ENCODE data around the gene ALDH3A1.

The ALDH3A1 gene

GRCh38 chr17:19718613-19719354 lies 29.3 kb downstream of the ALDH3A1 start:
- DNase-seq (ENCODE audit: low read depth): peak; percentile 46
- peak overlapping the region; percentile 30 for H3K4me3 ChIP-seq (ENCODE audit: low read length)
- peak; percentile 27 for TF ChIP-seq CTCF (IDR thresholded peaks at IDR 0.05; ENCODE audit: insufficient read depth, low read depth, low read length, missing control alignments)

DNA sequence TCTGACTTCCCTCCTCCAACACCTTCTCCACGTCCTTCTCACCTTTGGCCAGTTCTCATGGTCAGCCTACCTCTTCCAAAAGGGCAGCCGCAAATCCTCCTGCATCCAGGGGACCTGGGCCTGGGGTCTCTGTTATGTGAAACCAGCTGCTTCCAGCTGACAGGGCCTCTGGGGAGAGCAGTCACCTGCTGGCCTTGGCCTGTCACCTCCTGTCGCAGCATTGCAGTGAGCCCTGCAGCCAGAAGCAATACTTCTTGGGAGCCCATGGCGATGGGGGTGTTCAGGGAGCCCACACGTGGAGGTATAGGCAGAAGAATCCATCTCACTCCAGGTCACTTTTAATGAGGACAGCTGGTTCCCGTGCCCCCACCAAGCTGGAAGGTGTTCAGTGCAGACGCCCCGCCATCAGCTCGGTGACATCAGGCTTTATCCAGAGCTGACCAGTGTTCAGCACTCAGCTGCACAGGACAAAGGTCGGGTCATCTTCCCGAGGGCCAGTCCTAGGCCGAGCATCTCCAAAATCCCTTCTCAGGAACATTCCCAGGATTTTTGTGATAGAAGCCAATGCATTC lies 30.0 kb downstream of the ALDH3A1 start:
- no peak for DNase-seq (ENCODE audit: low read depth)
- H3K4me3 ChIP-seq (ENCODE audit: low read length): peak overlapping the region; percentile 30
- TF ChIP-seq CTCF (IDR thresholded peaks at IDR 0.05; ENCODE audit: insufficient read depth, low read depth, low read length, missing control alignments): no peak

DNA sequence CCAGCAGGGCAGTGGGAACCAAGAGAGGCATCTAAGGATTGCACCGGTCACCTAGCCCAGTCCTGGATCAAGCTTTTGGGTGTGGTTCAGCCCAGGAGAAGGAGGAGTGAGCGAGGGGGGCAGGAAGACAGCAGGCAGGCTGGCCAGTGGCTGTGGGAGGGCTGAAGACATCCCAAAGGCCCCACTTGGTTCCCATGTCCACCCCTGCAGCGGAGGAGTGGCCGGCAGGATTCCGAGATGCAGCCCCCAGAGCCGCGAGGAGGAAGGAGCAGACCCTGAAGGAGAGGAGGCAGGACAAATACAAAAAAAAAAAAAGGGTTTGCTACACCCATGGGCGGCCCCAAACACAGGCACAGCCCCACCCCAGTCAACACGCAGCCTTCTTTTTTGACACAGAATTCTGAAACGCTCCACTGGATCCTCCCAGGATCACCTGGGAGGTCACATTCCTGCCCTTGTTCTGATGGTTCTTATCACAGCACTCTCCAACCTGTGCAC lies 30.6 kb downstream of the ALDH3A1 start:
- DNase-seq (ENCODE audit: low read depth): no peak
- H3K4me3 ChIP-seq (ENCODE audit: low read length): peak overlapping the region; percentile 30
- TF ChIP-seq CTCF (IDR thresholded peaks at IDR 0.05; ENCODE audit: insufficient read depth, low read depth, low read length, missing control alignments): no peak

- TF ChIP-seq CTCF (IDR thresholded peaks at IDR 0.05; ENCODE audit: insufficient read depth, low read depth, low read length, missing control alignments): no peak
- DNase-seq (ENCODE audit: low read depth): no peak
- H3K4me3 ChIP-seq (ENCODE audit: low read length): peak overlapping the region; percentile 30
Observed at GRCh38 chr17:19717031-19717360, 31.1 kb downstream of the ALDH3A1 start.

DNA sequence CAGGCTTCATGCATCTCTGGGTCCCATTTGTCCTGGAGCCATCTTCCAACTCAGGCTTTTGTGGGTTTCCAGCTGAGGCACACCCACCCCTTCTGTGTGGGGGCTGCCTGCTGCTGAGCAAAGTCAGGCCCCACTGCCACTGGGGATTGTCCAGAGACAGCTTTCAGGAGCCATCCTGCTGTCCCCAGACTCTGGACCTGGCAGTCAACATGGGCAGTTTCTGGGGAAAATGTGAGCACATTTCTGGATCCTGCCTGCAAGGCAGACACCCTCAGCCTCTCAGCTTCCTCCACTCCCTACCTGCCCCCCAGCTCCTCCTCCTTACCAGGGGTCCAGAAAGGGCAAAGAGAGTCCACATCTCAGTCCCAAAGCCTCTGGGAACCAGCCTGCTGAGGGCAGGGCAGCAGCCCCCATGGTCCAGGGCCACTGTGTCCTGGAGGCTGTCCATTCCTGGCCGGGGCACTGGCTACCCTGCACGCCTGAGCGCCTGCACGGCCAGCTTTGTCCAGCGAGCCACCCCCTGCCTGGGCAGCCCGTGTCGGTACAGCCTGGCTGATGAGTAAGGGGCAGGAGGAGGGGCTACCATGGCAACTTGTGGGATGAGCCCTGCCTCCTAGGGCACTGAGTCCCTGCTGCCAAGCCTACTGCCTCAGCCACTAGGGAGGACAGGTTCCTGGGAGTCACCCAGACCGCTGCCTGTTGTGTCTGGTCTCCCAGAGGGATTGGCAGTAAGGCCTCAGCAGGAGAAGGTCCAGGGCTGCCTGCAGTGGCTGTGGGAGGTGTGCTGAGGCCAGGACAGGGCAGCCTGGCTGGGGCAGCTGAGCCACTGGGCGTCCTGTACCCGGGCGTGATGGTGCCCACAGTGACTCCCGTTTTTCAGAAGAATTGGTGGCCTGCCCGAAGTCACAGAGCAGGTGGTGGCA lies 31.7 kb downstream of the ALDH3A1 start, which contains the start of gene SLC47A2:
SLC47A2 (minus strand) TSS at position 477 of the 923 bp plus-strand sequence; CDS start at position 448, 29 bp downstream.
- H3K4me3 ChIP-seq (ENCODE audit: low read length): peak within 1 kb of the TSS; percentile 30
- DNase-seq (ENCODE audit: low read depth): no peak
- TF ChIP-seq CTCF (IDR thresholded peaks at IDR 0.05; ENCODE audit: insufficient read depth, low read depth, low read length, missing control alignments): no peak

DNA sequence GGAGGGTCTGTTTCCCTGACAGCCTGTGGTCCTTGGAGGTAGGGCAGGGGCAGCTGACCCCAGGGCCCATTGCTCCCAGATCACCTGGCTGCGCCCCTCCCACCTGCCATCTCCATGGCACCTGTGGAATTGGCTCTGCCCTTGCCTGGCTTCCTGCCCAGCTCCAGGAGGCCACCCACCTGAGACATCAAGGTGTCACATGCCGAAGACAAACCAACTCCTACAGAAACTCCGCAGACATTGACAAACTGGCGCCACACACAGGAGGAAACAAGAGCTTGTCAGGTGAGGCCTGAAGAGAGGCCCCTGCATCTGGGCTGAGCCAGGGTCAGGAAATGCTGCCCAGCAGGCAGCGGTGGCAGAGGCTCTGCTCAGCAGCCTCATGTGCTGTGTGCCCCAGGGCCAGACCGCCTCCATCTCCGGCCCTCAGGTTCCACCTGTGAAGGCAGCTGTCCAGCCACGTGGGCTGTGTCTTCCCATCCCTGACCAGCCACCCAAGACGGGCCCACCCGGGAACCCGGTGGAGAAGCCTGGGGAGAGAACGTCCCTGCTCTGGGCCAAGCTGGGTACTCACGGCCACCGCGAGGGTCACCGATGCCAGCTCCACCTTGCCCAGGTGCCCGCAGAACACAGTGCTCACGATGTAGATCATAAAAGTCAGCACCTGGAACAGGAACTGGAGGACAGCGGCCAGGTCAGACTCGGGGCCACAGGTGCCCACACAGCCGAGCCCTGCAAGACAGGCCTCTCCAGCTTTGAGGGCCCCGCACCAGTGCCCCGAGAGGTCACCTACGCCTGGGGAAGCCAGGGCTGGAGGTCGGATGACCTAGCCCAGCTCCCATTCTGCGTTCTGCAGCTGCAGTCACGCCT lies 33.3 kb downstream of the ALDH3A1 start:
- H3K4me3 ChIP-seq (ENCODE audit: low read length): no peak overlapping the region
- no peak for DNase-seq (ENCODE audit: low read depth)
- no peak for TF ChIP-seq CTCF (IDR thresholded peaks at IDR 0.05; ENCODE audit: insufficient read depth, low read depth, low read length, missing control alignments)
